Smooth muscle cell (in vitro differentiated cells): ENCODE measurements around the gene SRD5A1. TPM values are rescaled to one million over a fixed set of nuclear protein-coding genes. Genes with fewer than 3 reads are reported as not detected.

ENCODE experiments used
- DNase-seq: peaks from one replicate; lab custom pipeline; 2025; ENCODE audit not compliant: unreplicated experiment; lab: John Stamatoyannopoulos, UW
- H2AFZ ChIP-seq: fragments of 200-600 bp; sonication (generic); 2 replicates; pipeline ENCODE4 v1.6.0; 2016; ENCODE audit warnings: antibody characterized with exemption, low read depth, mild to moderate bottlenecking
- H3F3A ChIP-seq: fragments of 200-600 bp; sonication (generic); 2 replicates; pipeline ENCODE4 v1.6.0; 2017; ENCODE audit warnings: antibody characterized with exemption, low read depth
- H3K27ac ChIP-seq: fragments of 200-600 bp; sonication (generic); 2 replicates; pipeline ENCODE4 v1.5.1; 2016; ENCODE audit warnings: low read depth, mild to moderate bottlenecking
- H3K27me3 ChIP-seq: fragments of 200-600 bp; sonication (generic); 2 replicates; pipeline ENCODE4 v1.6.1; 2016; ENCODE audit warnings: low read depth, mild to moderate bottlenecking
- H3K36me3 ChIP-seq: fragments of 200-600 bp; sonication (generic); 2 replicates; pipeline ENCODE4 v1.5.1; 2016; ENCODE audit warnings: low read depth
- H3K4me1 ChIP-seq: fragments of 200-600 bp; sonication (generic); 2 replicates; pipeline ENCODE4 v1.5.1; 2016; ENCODE audit warnings: low read depth
- H3K4me2 ChIP-seq: fragments of 200-600 bp; sonication (generic); 2 replicates; pipeline ENCODE4 v1.6.0; 2016; ENCODE audit warnings: mild to moderate bottlenecking
- H3K4me3 ChIP-seq: fragments of 200-600 bp; sonication (generic); 2 replicates; pipeline ENCODE4 v1.5.1; 2016; ENCODE audit warnings: mild to moderate bottlenecking
- H3K79me2 ChIP-seq: fragments of 200-600 bp; sonication (generic); 2 replicates; pipeline ENCODE4 v1.6.0; 2016; ENCODE audit warnings: low read depth, mild to moderate bottlenecking
- H3K9ac ChIP-seq: fragments of 200-600 bp; sonication (generic); 2 replicates; pipeline ENCODE4 v1.6.0; 2016; ENCODE audit warnings: low read depth
- H3K9me3 ChIP-seq: fragments of 200-600 bp; sonication (generic); replicated peaks from 2 replicates; pipeline ENCODE4 v1.5.1; 2016; ENCODE audit warnings: low read depth
- H4K20me1 ChIP-seq: fragments of 200-600 bp; sonication (generic); 2 replicates; pipeline ENCODE4 v1.6.0; 2016; ENCODE audit warnings: low read depth
- WGBS: methylation state at CpG from one replicate; pipeline ENCODE4 v1.1.7; 2016; ENCODE audit warnings: low lambda C conversion rate; 5-methylcytosine and 5-hydroxymethylcytosine counted together
- polyA plus RNA-seq: library from polyadenylated mRNA; unstranded; fragments of >200 nt; fragmentation: Nextera tagmentation; extraction: Ambion mirVana; gene quantifications from 2 replicates; pipeline ENCODE4 v1.2.1, GENCODE V29; 2016
- total RNA-seq: library from RNA; depleted of rRNA; stranded (reverse); fragments of >200 nt; gene quantifications from 2 replicates; pipeline ENCODE4 v1.2.3, GENCODE V29; 2014
- TF ChIP-seq, protein P1 (sequence below): fragments of 200-600 bp; sonication (generic); IDR thresholded peaks from 2 replicates; pipeline ENCODE4 v1.5.1; 2017; ENCODE audit warnings: borderline replicate concordance, mild to moderate bottlenecking, antibody characterized with exemption; ENCODE audit not compliant: insufficient read depth, poor library complexity, severe bottlenecking

Gene SRD5A1
- total and polyA plus RNA-seq, 2 experiments from 2014 or later = 17.1 to 23.5 TPM

DNA sequence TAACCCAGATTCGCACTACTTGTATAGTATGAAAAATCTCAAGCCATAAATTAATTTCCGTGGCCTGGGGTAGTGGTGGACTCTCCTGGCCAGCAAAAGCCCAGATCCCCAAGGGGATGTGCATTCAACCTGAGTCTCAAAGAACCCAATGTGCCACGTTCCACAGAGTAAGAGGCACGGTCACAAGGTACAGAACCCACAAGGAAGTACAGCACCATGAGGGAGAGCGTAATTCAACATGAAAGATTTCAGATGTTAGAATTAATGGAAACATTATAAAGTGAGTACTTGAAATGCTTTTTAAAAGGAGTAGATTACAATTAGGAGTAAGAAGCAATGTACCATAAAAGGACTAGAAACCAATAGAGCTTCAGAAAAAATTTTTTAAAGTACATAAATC lies 23.4 kb downstream of the SRD5A1 start:
- DNase-seq = no peak
- H3K4me2 ChIP-seq = no peak overlapping the region
- H3F3A ChIP-seq = no peaks in the 10 kb centered on the region
- H3K9me3 ChIP-seq = peaks cover 13% of the 10 kb centered on the region
- no peaks in the 10 kb centered on the region for H4K20me1 ChIP-seq
- no peak overlapping the region for H3K4me3 ChIP-seq
- H3K79me2 ChIP-seq = no peaks in the 10 kb centered on the region
- peaks cover 23% of the 10 kb centered on the region for H3K36me3 ChIP-seq
- H3K27me3 ChIP-seq = no peaks in the 10 kb centered on the region
- H3K4me1 ChIP-seq = no peaks in the 10 kb centered on the region
- TF ChIP-seq, protein P1, sequence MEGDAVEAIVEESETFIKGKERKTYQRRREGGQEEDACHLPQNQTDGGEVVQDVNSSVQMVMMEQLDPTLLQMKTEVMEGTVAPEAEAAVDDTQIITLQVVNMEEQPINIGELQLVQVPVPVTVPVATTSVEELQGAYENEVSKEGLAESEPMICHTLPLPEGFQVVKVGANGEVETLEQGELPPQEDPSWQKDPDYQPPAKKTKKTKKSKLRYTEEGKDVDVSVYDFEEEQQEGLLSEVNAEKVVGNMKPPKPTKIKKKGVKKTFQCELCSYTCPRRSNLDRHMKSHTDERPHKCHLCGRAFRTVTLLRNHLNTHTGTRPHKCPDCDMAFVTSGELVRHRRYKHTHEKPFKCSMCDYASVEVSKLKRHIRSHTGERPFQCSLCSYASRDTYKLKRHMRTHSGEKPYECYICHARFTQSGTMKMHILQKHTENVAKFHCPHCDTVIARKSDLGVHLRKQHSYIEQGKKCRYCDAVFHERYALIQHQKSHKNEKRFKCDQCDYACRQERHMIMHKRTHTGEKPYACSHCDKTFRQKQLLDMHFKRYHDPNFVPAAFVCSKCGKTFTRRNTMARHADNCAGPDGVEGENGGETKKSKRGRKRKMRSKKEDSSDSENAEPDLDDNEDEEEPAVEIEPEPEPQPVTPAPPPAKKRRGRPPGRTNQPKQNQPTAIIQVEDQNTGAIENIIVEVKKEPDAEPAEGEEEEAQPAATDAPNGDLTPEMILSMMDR = no peak
- no peak overlapping the region for H2AFZ ChIP-seq
- no peak overlapping the region for H3K9ac ChIP-seq
- H3K27ac ChIP-seq = no peak overlapping the region
- WGBS = 96% methylated on average over 5 of the region's 5 CpGs

DNA sequence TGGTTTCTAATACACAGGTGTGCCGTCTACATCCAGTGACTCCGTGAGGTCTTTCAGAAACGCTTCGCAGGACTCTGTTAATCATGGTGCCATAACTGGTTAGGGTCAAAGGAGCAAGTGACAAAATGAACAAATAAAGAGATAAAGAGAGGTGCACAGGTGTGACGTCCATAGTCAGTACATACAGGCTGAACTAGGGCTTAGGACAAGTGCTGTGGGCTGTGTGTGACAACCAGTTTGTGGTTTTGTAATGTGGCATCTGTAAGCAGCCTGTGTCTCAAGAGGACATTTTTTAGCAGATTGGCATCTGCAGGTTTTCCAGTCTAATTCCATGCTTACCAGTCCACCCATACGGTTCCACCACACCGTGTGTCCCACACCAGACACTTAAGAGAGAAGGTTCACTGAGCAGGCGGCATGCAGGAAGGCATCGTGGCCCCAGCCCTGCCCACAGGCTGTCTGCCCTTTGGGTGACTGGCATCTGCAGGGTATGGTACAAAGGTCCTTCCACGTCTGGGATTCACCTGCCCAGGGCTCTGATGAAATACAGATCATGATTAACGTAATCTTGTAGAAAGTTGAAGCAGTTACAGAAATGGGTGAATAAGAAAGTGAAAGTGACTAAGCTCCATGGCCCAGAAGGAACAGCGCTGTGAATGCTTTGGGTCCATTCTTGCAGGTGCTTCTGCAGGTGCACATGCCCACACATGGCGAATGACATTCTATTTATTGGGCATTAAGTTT lies 26.9 kb downstream of the SRD5A1 start:
- Histone ChIP-seq H3K4me2 (no peak overlapping the region), H3K79me2 (no peaks in the 10 kb centered on the region), H3K9me3 (peaks cover 13% of the 10 kb centered on the region), H3K4me1 (no peaks in the 10 kb centered on the region), H2AFZ (no peak overlapping the region), H3K36me3 (peaks cover 21% of the 10 kb centered on the region), H3K27me3 (no peaks in the 10 kb centered on the region), H3K27ac (no peak overlapping the region), H3K9ac (no peak overlapping the region), H3K4me3 (no peak overlapping the region), H3F3A (no peaks in the 10 kb centered on the region), H4K20me1 (no peaks in the 10 kb centered on the region)
- DNase-seq = no peak
- 98% methylated on average over 13 of the region's 13 CpGs for WGBS
- TF ChIP-seq, protein P1 = no peak

DNA sequence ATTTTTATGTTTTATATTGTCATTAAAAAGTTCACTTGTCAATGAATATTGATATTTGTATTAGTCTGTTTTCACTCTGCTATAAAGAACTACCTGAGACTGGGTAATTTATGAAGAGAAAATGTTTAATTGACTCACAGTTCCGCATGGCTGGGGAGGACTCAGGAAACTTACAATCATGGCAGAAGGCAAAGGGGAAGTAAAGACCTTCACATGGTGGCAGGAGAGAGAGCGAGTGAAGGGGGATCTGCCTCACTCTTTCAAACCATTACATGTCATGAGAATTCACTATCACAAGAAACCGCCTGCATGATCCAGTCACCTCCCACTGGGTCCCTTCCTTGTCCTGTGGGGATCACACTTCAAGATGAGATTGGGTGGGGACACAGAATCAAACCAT lies 27.4 kb downstream of the SRD5A1 start:
- WGBS = 100% methylated on average over 3 of the region's 3 CpGs
- H3K4me2 ChIP-seq = no peak overlapping the region

More for the DNA sequence above, 27.4 kb downstream of the SRD5A1 start:
- Histone ChIP-seq H2AFZ (no peak overlapping the region), H3K4me1 (no peaks in the 10 kb centered on the region), H3K27me3 (no peaks in the 10 kb centered on the region), H3F3A (no peaks in the 10 kb centered on the region), H3K27ac (no peak overlapping the region), H3K36me3 (peaks cover 15% of the 10 kb centered on the region), H3K4me3 (no peak overlapping the region), H3K9me3 (peaks cover 13% of the 10 kb centered on the region), H4K20me1 (no peaks in the 10 kb centered on the region), H3K9ac (no peak overlapping the region), H3K79me2 (no peaks in the 10 kb centered on the region)
- DNase-seq = no peak
- TF ChIP-seq, protein P1 = no peak
